ENCODE results near the gene ARF3.
A peak's percentile ranks its signal among the peaks of the same experiment; 100 is the strongest.

Gene ARF3

GRCh38 chr12:48899651-48900050, 57.6 kb downstream of the ARF3 start:
- ChIA-PET CTCF (interaction anchor here (0.8 to 1.5 kb wide), 3 partner anchors 8 to 37 kb away, joined by 3 to 6 read pairs (median 3); no protein-coding TSS in a partner anchor), POLR2A (interaction anchor here (0.9 kb wide), 1 partner anchor 34 kb away, joined by 3 read pairs; the partner anchor contains the start of gene RND1)
- no peak for DNase-seq (ENCODE audit: extremely low spot score)
- TF ChIP-seq NFRKB (IDR thresholded peaks at IDR 0.05) (no peak), TARDBP (IDR thresholded peaks at IDR 0.05) (no peak), SUZ12 (IDR thresholded peaks at IDR 0.05) (no peak), FOXA1 (IDR thresholded peaks at IDR 0.05) (no peak), SP1 (IDR thresholded peaks at IDR 0.05) (no peak), ELF4 (IDR thresholded peaks at IDR 0.05) (no peak), ZNF384 (IDR thresholded peaks at IDR 0.05) (no peak), ARNT (IDR thresholded peaks at IDR 0.05) (no peak), FOXM1 (IDR thresholded peaks at IDR 0.05; ENCODE audit: borderline replicate concordance) (no peak), LEF1 (IDR thresholded peaks at IDR 0.05; ENCODE audit: borderline replicate concordance) (no peak), CTBP1 (IDR thresholded peaks at IDR 0.05; ENCODE audit: borderline replicate concordance) (no peak), FOXK2 (IDR thresholded peaks at IDR 0.05) (no peak), HDGF (IDR thresholded peaks at IDR 0.05; ENCODE audit: borderline replicate concordance) (no peak), L3MBTL2 (conservative IDR thresholded peaks at IDR 0.05) (no peak), BHLHE40 (IDR thresholded peaks at IDR 0.05; ENCODE audit: borderline replicate concordance) (no peak)
- TF ChIP-seq, protein P1, sequence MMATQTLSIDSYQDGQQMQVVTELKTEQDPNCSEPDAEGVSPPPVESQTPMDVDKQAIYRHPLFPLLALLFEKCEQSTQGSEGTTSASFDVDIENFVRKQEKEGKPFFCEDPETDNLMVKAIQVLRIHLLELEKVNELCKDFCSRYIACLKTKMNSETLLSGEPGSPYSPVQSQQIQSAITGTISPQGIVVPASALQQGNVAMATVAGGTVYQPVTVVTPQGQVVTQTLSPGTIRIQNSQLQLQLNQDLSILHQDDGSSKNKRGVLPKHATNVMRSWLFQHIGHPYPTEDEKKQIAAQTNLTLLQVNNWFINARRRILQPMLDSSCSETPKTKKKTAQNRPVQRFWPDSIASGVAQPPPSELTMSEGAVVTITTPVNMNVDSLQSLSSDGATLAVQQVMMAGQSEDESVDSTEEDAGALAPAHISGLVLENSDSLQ (IDR thresholded peaks at IDR 0.05), result no peak

- no peak for DNase-seq (ENCODE audit: extremely low spot score)
- ChIA-PET POLR2A (no interaction called here), CTCF (interaction anchor here (0.9 to 2.0 kb wide), 2 partner anchors 10 to 41 kb away, joined by 3 to 6 read pairs; a partner anchor contains a TSS)
- TF ChIP-seq, protein P1 (IDR thresholded peaks at IDR 0.05), result no peak
- TF ChIP-seq ELF4 (IDR thresholded peaks at IDR 0.05), result no peak
- no peak for TF ChIP-seq ZNF384 (IDR thresholded peaks at IDR 0.05)
- TF ChIP-seq FOXA1 (IDR thresholded peaks at IDR 0.05), result no peak
- no peak for TF ChIP-seq CTBP1 (IDR thresholded peaks at IDR 0.05; ENCODE audit: borderline replicate concordance)
- no peak for TF ChIP-seq LEF1 (IDR thresholded peaks at IDR 0.05; ENCODE audit: borderline replicate concordance)
- TF ChIP-seq FOXK2 (IDR thresholded peaks at IDR 0.05), result no peak
- TF ChIP-seq ARNT (IDR thresholded peaks at IDR 0.05), result no peak
- TF ChIP-seq HDGF (IDR thresholded peaks at IDR 0.05; ENCODE audit: borderline replicate concordance), result no peak
- no peak for TF ChIP-seq SP1 (IDR thresholded peaks at IDR 0.05)
- no peak for TF ChIP-seq NFRKB (IDR thresholded peaks at IDR 0.05)
- no peak for TF ChIP-seq BHLHE40 (IDR thresholded peaks at IDR 0.05; ENCODE audit: borderline replicate concordance)
Measured at GRCh38 chr12:48894271-48894670, 63.0 kb downstream of the ARF3 start.

DNA sequence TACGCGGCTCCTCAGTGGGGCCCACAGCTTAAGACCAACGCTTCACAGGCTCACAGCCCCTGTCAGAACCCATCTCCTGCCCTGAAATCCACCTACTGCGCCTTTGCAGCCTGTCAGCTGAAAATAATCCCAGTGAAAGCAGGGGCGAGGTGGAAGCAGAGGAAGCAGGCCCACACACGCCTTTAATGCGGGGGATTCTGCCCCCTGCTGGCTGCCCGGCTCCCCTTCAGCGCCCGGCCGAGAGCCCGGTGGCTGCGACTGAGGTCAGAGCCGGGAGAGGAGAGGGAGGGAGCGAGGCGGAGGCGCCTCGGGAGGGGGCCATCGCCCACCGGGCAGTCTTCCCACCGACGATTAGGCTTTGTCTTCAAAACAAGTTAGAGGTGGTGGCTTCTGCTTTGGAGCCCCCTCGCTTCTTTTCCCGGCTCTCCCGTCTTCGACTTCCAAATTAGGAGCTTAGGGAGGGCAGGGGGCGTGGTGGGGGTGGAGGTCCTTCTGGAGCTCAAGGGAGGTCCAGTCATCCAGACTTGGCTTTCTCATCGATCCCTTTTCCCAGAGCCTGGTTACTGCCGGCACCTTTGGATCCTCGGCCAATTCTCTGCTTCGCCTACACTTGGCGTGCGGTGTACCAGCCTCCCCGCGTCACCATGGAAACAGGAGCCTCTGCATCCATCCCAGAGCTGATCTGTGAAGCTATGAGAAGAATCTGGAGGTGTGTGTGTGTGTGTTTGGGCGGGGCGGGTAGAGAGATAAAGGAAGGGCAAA, 66.4 kb downstream of the ARF3 start:
- DNase-seq (ENCODE audit: extremely low spot score), result peak; percentile 85
- CTCF ChIA-PET, result interaction anchor here (0.6 to 4.3 kb wide), 25 partner anchors 8 to 476 kb away, joined by 3 to 68 read pairs (median 4); partner anchors contain the start of genes ARF3, DDX23 and RND1
- TF ChIP-seq CTBP1 (IDR thresholded peaks at IDR 0.05; ENCODE audit: borderline replicate concordance), result no peak
- TF ChIP-seq HDGF (IDR thresholded peaks at IDR 0.05; ENCODE audit: borderline replicate concordance), result no peak; the same call in 1 of the 2 replicates
- TF ChIP-seq LEF1 (IDR thresholded peaks at IDR 0.05; ENCODE audit: borderline replicate concordance), result no peak
- TF ChIP-seq, protein P1 (IDR thresholded peaks at IDR 0.05), result 0 out of 2 replicates have a peak, but pooled peaks have one; percentile 4
- no peak for TF ChIP-seq FOXM1 (IDR thresholded peaks at IDR 0.05; ENCODE audit: borderline replicate concordance)
- no peak for TF ChIP-seq FOXK2 (IDR thresholded peaks at IDR 0.05)
- no peak for TF ChIP-seq SP1 (IDR thresholded peaks at IDR 0.05)
- POLR2A ChIA-PET, result interaction anchor here (1.2 to 4.2 kb wide), 4 partner anchors 18 to 39 kb away, joined by 3 to 62 read pairs (median 10); partner anchors contain the start of genes DDX23 and RND1

DNA sequence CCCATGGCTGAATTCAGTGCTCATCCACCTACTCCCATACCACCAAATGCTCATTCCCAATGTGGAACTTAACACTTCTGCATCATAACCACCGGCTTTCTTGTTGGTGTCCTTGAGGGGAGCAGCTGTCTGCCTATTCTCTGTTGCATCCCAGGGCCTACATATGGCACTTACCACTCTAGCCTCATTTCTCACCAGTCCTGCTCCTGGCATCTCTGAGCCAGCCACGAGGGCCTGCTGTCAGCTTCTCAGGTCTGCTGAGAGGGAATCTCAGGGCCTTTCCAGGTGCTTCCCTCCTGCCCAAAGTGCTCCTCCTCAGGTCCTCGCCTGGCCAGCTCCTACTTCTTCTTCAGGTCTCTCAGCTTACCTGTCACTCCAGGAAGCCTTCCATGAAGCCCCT, 67.6 kb downstream of the ARF3 start:
- no peak for TF ChIP-seq L3MBTL2 (conservative IDR thresholded peaks at IDR 0.05)
- TF ChIP-seq SP1 (IDR thresholded peaks at IDR 0.05), result no peak
- TF ChIP-seq FOXM1 (IDR thresholded peaks at IDR 0.05; ENCODE audit: borderline replicate concordance), result no peak
- no peak for TF ChIP-seq SUZ12 (IDR thresholded peaks at IDR 0.05)
- TF ChIP-seq TARDBP (IDR thresholded peaks at IDR 0.05), result no peak
- no peak for TF ChIP-seq NFRKB (IDR thresholded peaks at IDR 0.05)
- TF ChIP-seq FOXA1 (IDR thresholded peaks at IDR 0.05), result no peak
- no peak for TF ChIP-seq ZNF384 (IDR thresholded peaks at IDR 0.05)
- TF ChIP-seq CTBP1 (IDR thresholded peaks at IDR 0.05; ENCODE audit: borderline replicate concordance), result no peak
- no peak for TF ChIP-seq LEF1 (IDR thresholded peaks at IDR 0.05; ENCODE audit: borderline replicate concordance)
- TF ChIP-seq BHLHE40 (IDR thresholded peaks at IDR 0.05; ENCODE audit: borderline replicate concordance), result no peak
- TF ChIP-seq, protein P1 (IDR thresholded peaks at IDR 0.05), result no peak
- TF ChIP-seq ARNT (IDR thresholded peaks at IDR 0.05), result no peak
- TF ChIP-seq ELF4 (IDR thresholded peaks at IDR 0.05), result no peak
- TF ChIP-seq HDGF (IDR thresholded peaks at IDR 0.05; ENCODE audit: borderline replicate concordance), result no peak
- no peak for TF ChIP-seq FOXK2 (IDR thresholded peaks at IDR 0.05)
- ChIA-PET POLR2A (interaction anchor here (1.3 to 4.2 kb wide), 3 partner anchors 16 to 38 kb away, joined by 3 to 62 read pairs (median 17); partner anchors contain the start of genes DDX23 and RND1), CTCF (interaction anchor here (0.9 to 4.3 kb wide), 12 partner anchors 9 to 154 kb away, joined by 3 to 68 read pairs (median 6); partner anchors contain the start of genes ARF3, DDX23 and RND1)
- DNase-seq (ENCODE audit: extremely low spot score), result no peak

All from HEK293T (cell line).